ENCODE data around the gene C1QTNF2. TPM values are rescaled to one million over a fixed set of nuclear protein-coding genes. Genes with fewer than 3 reads are reported as not detected.

The C1QTNF2 gene, protein sequence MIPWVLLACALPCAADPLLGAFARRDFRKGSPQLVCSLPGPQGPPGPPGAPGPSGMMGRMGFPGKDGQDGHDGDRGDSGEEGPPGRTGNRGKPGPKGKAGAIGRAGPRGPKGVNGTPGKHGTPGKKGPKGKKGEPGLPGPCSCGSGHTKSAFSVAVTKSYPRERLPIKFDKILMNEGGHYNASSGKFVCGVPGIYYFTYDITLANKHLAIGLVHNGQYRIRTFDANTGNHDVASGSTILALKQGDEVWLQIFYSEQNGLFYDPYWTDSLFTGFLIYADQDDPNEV
- total RNA-seq (2022) (0.16 TPM in 1 of 2 replicates, not detected in the other), Bru-seq, nascent RNA (percentile 20 among the genes with signal in this experiment), BruChase-seq, experiment 1, labeled RNA remaining after a 2-hour chase (percentile 14 among the genes with signal in this experiment), BruChase-seq, experiment 2, labeled RNA remaining after a 6-hour chase (percentile 14 among the genes with signal in this experiment)
- long read RNA-seq, partial matches to known transcripts: 0 of 2 reads
- long read RNA-seq, other reads (novel, unspliced or antisense): 2 of 2 reads

GRCh38 chr5:160369990-160370712 is at the start of gene C1QTNF2:
C1QTNF2 (minus strand) TSS chr5:160370626; CDS start chr5:160355011, 15,615 bp downstream.
- peaks cover 21% of the 10 kb centered on the region for H3K27me3 Mint-ChIP-seq (ENCODE audit: insufficient read depth, unreplicated experiment)
- POLR2A ChIA-PET: no interaction called here

DNA sequence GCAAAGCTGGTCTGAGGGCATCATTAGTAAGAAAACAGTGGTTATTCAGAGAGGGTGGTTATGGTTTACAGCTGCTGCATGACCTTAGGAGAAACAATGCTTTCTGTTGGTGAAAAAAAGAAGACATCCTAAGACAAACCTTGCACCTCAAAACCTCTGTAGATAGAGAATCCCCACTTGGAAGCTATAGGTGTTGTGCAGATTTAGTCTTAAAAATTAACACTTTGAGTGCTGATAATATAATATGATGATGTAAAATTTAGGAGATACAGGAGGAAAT is 49.8 kb upstream of the C1QTNF2 start:
- H3K4me3 ChIP-seq (ENCODE audit: low read depth, low read length): no peak overlapping the region
- ChIA-PET POLR2A (interaction anchor here (0.6 kb wide), 1 partner anchor 261 kb away, joined by 3 read pairs; no protein-coding TSS in a partner anchor), CTCF (interaction anchor here (2.1 kb wide), 1 partner anchor 29 kb away, joined by 5 read pairs; no protein-coding TSS in a partner anchor)
- Mint-ChIP-seq H3K36me3 (ENCODE audit: insufficient read depth, unreplicated experiment) (peaks cover 40% of the 10 kb centered on the region), H3K4me1 (ENCODE audit: low read depth, unreplicated experiment) (peaks cover 38% of the 10 kb centered on the region), H3K27ac (ENCODE audit: unreplicated experiment) (no peak overlapping the region), H3K9me3 (ENCODE audit: unreplicated experiment) (no peaks in the 10 kb centered on the region), H3K27me3 (ENCODE audit: insufficient read depth, unreplicated experiment) (no peaks in the 10 kb centered on the region), H3K4me3 (ENCODE audit: unreplicated experiment) (peak overlapping the region; percentile 92)
- DNase-seq: no peak
- H3K4me1 ChIP-seq: peaks cover 13% of the 10 kb centered on the region; the same call in 1 of the 2 replicates
- TF ChIP-seq, protein P1, sequence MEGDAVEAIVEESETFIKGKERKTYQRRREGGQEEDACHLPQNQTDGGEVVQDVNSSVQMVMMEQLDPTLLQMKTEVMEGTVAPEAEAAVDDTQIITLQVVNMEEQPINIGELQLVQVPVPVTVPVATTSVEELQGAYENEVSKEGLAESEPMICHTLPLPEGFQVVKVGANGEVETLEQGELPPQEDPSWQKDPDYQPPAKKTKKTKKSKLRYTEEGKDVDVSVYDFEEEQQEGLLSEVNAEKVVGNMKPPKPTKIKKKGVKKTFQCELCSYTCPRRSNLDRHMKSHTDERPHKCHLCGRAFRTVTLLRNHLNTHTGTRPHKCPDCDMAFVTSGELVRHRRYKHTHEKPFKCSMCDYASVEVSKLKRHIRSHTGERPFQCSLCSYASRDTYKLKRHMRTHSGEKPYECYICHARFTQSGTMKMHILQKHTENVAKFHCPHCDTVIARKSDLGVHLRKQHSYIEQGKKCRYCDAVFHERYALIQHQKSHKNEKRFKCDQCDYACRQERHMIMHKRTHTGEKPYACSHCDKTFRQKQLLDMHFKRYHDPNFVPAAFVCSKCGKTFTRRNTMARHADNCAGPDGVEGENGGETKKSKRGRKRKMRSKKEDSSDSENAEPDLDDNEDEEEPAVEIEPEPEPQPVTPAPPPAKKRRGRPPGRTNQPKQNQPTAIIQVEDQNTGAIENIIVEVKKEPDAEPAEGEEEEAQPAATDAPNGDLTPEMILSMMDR (IDR thresholded peaks at IDR 0.05; ENCODE audit: insufficient read depth in 1 of 2, low read depth in 1 of 2, low read length in 1 of 2, severe bottlenecking in 1 of 2, unreplicated experiment in 1 of 2): no peak
- no peaks in the 10 kb centered on the region for H3K27me3 ChIP-seq (replicated peaks; ENCODE audit: control insufficient read depth, insufficient read depth, low read length)
- BruUV-seq (replicated peaks): no TSS peak
- H3K9me3 ChIP-seq: no peaks in the 10 kb centered on the region
- intact Hi-C loops (cut with micrococcal nuclease; ENCODE audit: unreplicated experiment): no loop called here
- H3K36me3 ChIP-seq (ENCODE audit: control insufficient read depth, insufficient read depth, low read length): no peaks in the 10 kb centered on the region

More at GRCh38 chr5:160369990-160370712, at the start of gene C1QTNF2:
- CTCF ChIA-PET: interaction anchor here (0.5 to 1.2 kb wide), 2 partner anchors 25 to 360 kb away, joined by 3 to 4 read pairs; no protein-coding TSS in a partner anchor
- Mint-ChIP-seq H3K36me3 (ENCODE audit: insufficient read depth, unreplicated experiment) (no peaks in the 10 kb centered on the region), H3K4me3 (ENCODE audit: unreplicated experiment) (peak within 1 kb of the TSS; percentile 64), H3K27ac (ENCODE audit: unreplicated experiment) (no peak within 1 kb of the TSS), H3K4me1 (ENCODE audit: low read depth, unreplicated experiment) (peaks cover 6% of the 10 kb centered on the region), H3K9me3 (ENCODE audit: unreplicated experiment) (no peaks in the 10 kb centered on the region)
- intact Hi-C loops (cut with micrococcal nuclease; ENCODE audit: unreplicated experiment): no loop called here
- Histone ChIP-seq H3K4me1 (no peaks in the 10 kb centered on the region), H3K4me3 (ENCODE audit: low read depth, low read length) (peak within 1 kb of the TSS; percentile 49), H3K36me3 (ENCODE audit: control insufficient read depth, insufficient read depth, low read length) (no peaks in the 10 kb centered on the region), H3K27me3 (replicated peaks; ENCODE audit: control insufficient read depth, insufficient read depth, low read length) (no peaks in the 10 kb centered on the region), H3K9me3 (no peaks in the 10 kb centered on the region)
- DNase-seq: peak in 1 of 2 experiments; percentile 38
- TF ChIP-seq, protein P1 (IDR thresholded peaks at IDR 0.05; ENCODE audit: insufficient read depth in 1 of 2, low read depth in 1 of 2, low read length in 1 of 2, severe bottlenecking in 1 of 2, unreplicated experiment in 1 of 2): no peak
- BruUV-seq (replicated peaks): no TSS peak
